Keratinocyte (primary cell): ENCODE results near the gene AAGAB.

Experiments used
- CTCF ChIP-seq, 3 experiments: IDR thresholded peaks in 1 of 3; conservative IDR thresholded peaks in 1 of 3; optimal IDR thresholded peaks in 1 of 3; 2 replicates in 2 of 3; 3 replicates in 1 of 3; pipeline versions ENCODE3 to v1.5.1; 2011; ENCODE audit warnings: low read length in 3 of 3, mild to moderate bottlenecking in 3 of 3, moderate library complexity in 2 of 3, control low read depth in 1 of 3, inconsistent platforms in 1 of 3; ENCODE audit not compliant: insufficient read depth in 2 of 3; ENCODE audit errors: extremely low read depth in 1 of 3
- EZH2 ChIP-seq: IDR thresholded peaks from one replicate; pipeline ENCODE4 v1.6.1; 2012; ENCODE audit warnings: inconsistent platforms, mild to moderate bottlenecking, low read length, moderate library complexity

- no peak for TF ChIP-seq CTCF (optimal IDR thresholded peaks at IDR 0.05 in 1 of 3, IDR thresholded peaks at IDR 0.05 in 1 of 3, conservative IDR thresholded peaks at IDR 0.05 in 1 of 3; ENCODE audit: extremely low read depth in 1 of 3, insufficient read depth in 2 of 3, low read length in 3 of 3)
- no peak for TF ChIP-seq EZH2
Observed at GRCh38 chr15:67296684-67297083, 42.2 kb upstream of the AAGAB start.
